Stomach (tissue), 9 donors: ENCODE data around the gene ACOT7. TPM values are rescaled to one million over a fixed set of nuclear protein-coding genes. Genes with fewer than 3 reads are reported as not detected.

Source experiments
- DNase-seq, 2 donors: peaks; one replicate each; pipeline versions ENCODE4 v3.0.0 to v3.0.0-alpha.2; 2013 to 2019
- H3K27ac ChIP-seq, 5 donors: fragments of 200-600 bp in 4 of 5; sonication (generic) in 4 of 5; one replicate each; pipeline ENCODE4 v1.5.1; 2013 to 2019; ENCODE audit warnings: mild to moderate bottlenecking in 1 of 5, moderate library complexity in 1 of 5
- H3K27me3 ChIP-seq, 3 donors: fragments of 200-600 bp; sonication (generic); one replicate each; pipeline ENCODE4 v1.5.1; 2017 to 2019; ENCODE audit warnings: mixed run types in 1 of 3
- H3K36me3 ChIP-seq, 4 donors: fragments of 200-600 bp; sonication (generic); 1 replicate in 3 of 4; 2 replicates in 1 of 4; pipeline ENCODE4 v1.5.1; 2016 to 2019
- H3K4me1 ChIP-seq, 4 donors: fragments of 200-600 bp; sonication (generic); one replicate each; pipeline ENCODE4 v1.5.1; 2016 to 2019
- H3K4me3 ChIP-seq, 4 donors: fragments of 200-600 bp; sonication (generic) in 3 of 4; one replicate each; pipeline ENCODE4 v1.5.1; 2016 to 2019; ENCODE audit warnings: mild to moderate bottlenecking in 1 of 4
- H3K9me3 ChIP-seq, 4 donors: fragments of 200-600 bp; sonication (generic); one replicate each; pipeline ENCODE4 v1.5.1; 2016 to 2019
- EP300 ChIP-seq: sonication (generic); formaldehyde crosslinking; IDR thresholded peaks from one replicate; pipeline ENCODE4 v1.6.1; 2017; ENCODE audit warnings: antibody characterized with exemption
- POLR2A ChIP-seq, 4 donors: fragments of 450-650 bp; IDR thresholded peaks; one replicate each; pipeline ENCODE4 v1.6.1; 2016; ENCODE audit warnings: antibody characterized with exemption in 4 of 4, control low read depth in 2 of 4, mild to moderate bottlenecking in 1 of 4, moderate library complexity in 1 of 4
- POLR2AphosphoS5 ChIP-seq, 3 donors: sonication (generic); formaldehyde crosslinking; IDR thresholded peaks; one replicate each; pipeline ENCODE4 v1.6.1; 2016; ENCODE audit warnings: antibody characterized with exemption in 3 of 3
- WGBS, 5 donors: extraction: QIAGEN DNeasy Blood & Tissue Kit in 3 of 5; methylation state at CpG; one replicate each; pipeline versions ENCODE4 v1.1.5 to v1.1.7; 2013 to 2018; 5-methylcytosine and 5-hydroxymethylcytosine counted together
- intact Hi-C: fragments of 100-400 bp; cut with DNase I; formaldehyde crosslinking; loops from one replicate; pipeline ENCODE4 v1.15.1; 2023; ENCODE audit warnings: low total_unique reads
- polyA plus RNA-seq, 3 donors: library from polyadenylated mRNA; stranded (reverse); fragments of 200-250 nt; gene quantifications; one replicate each; pipeline ENCODE4 v1.2.3, GENCODE V29; 2013
- total RNA-seq, 5 donors: library from RNA; depleted of rRNA; stranded (reverse); fragments of >200 nt; gene quantifications; one replicate each; pipeline versions ENCODE4 v1.1.0 to v1.2.3, GENCODE V29; 2014 to 2016
- TF ChIP-seq, protein P1 (sequence below), 7 experiments: fragments of 450-650 bp in 4 of 7; fragments of 200-600 bp in 3 of 7; sonication (generic) in 3 of 7; IDR thresholded peaks; one replicate each; pipeline ENCODE4 v1.5.1; 2016 to 2019; ENCODE audit warnings: antibody characterized with exemption in 7 of 7, control low read depth in 2 of 7, mild to moderate bottlenecking in 1 of 7
- donor health status: healthy with polysubstance abuse.
- donor health status: Bipolar disorder and iron deficiency.
- donor health status: healthy.

ACOT7 gene
- total and polyA plus RNA-seq, 8 donors: 9.4 to 69.8 (median 19.4) TPM; not detected in 1

DNA sequence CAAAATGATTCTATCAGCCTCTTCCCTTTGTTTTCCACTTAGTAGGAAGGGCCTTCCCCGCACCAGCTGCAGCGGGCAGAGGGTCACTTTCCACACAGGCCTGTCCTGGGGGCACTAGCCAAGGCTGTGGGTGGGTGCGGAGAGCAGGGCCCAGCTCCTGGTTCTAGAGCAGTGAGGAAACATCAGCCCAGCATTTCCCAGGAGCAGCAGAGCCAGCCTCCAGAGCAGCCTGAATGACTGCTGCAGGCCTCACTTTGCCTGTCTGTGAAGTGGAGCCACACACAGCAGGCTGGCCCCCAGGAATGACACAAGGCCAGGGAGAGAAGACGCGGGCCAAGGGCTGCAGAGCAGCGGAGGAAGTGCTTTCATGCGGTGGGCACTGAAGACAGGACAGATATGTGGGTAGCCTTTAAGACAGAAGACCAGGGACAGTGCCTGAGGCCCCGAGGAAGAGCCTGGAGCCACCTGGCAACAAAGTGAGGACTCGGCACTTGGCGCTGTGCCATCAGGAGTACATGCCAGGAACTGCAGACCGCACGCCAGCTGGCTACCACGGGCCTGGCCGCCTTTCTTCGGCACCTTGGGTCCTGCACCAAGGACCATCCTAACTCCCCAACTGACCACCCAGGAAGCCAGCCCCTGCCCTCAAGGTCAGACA is 42.0 kb downstream of the ACOT7 start:
- no peaks in the 10 kb centered on the region for H3K9me3 ChIP-seq
- H3K4me1 ChIP-seq: peaks cover 31 to 69% (median 57%) of the 10 kb centered on the region in 4 donors
- H3K27me3 ChIP-seq: no peaks in the 10 kb centered on the region
- H3K4me3 ChIP-seq: no peak overlapping the region
- DNase-seq: peak; percentile 30 to 73
- no peak overlapping the region for H3K27ac ChIP-seq
- WGBS, 5 donors: 55 to 85% (median 67%) methylated on average over 7 to 15 of the region's 15 CpGs
- H3K36me3 ChIP-seq: peaks cover 0 to 5% (median 0%) of the 10 kb centered on the region in 4 donors
- intact Hi-C loops: no loop called here
- TF ChIP-seq POLR2AphosphoS5 (IDR thresholded peaks at IDR 0.05) (no peak), POLR2A (IDR thresholded peaks at IDR 0.05) (no peak), EP300 (no peak)
- TF ChIP-seq, protein P1, sequence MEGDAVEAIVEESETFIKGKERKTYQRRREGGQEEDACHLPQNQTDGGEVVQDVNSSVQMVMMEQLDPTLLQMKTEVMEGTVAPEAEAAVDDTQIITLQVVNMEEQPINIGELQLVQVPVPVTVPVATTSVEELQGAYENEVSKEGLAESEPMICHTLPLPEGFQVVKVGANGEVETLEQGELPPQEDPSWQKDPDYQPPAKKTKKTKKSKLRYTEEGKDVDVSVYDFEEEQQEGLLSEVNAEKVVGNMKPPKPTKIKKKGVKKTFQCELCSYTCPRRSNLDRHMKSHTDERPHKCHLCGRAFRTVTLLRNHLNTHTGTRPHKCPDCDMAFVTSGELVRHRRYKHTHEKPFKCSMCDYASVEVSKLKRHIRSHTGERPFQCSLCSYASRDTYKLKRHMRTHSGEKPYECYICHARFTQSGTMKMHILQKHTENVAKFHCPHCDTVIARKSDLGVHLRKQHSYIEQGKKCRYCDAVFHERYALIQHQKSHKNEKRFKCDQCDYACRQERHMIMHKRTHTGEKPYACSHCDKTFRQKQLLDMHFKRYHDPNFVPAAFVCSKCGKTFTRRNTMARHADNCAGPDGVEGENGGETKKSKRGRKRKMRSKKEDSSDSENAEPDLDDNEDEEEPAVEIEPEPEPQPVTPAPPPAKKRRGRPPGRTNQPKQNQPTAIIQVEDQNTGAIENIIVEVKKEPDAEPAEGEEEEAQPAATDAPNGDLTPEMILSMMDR (IDR thresholded peaks at IDR 0.05): no peak

DNA sequence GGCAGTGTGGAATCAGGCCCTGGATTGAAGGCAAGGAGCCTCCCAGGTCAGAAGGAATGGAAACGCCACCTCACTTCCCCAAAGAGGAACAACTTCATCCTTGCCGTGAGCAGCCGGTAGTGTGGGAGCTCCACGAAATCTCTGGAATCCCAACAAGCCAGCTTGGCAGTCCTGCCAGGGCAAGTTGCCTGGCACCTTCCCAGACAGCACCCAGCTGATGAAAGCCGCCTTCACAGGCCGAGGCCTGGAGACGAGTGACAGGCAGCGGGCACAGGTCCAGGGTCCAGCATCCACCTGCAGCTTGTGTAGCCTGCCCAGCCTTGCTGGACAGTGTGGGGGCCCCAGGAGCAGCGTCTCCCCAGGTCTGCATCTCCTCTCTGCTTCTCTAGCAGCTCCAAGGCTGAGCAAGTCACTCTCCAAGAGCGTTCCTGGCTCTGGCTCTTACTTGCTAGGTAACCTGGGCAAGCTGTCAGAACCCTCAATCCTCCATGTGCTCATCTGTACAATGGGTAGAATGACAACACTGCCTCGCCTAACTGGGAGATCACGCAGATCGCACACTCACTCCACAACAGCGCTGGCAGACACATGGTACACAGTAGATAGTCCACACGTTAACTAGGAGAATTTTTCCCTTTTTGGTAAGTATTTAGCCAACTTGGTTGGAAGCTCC is 43.0 kb downstream of the ACOT7 start:
- peak overlapping the region in 2 of 5 donors; percentile 8 to 26 for H3K27ac ChIP-seq
- peaks cover 31 to 69% (median 57%) of the 10 kb centered on the region in 4 donors for H3K4me1 ChIP-seq
- peaks cover 0 to 5% (median 0%) of the 10 kb centered on the region in 4 donors for H3K36me3 ChIP-seq
- H3K9me3 ChIP-seq: no peaks in the 10 kb centered on the region
- intact Hi-C loops: no loop called here
- peak; percentile 69 to 93 for DNase-seq
- TF ChIP-seq POLR2AphosphoS5 (IDR thresholded peaks at IDR 0.05) (peak in 1 of 3 donors; percentile 40), EP300 (no peak)
- no peaks in the 10 kb centered on the region for H3K27me3 ChIP-seq
- 51 to 74% (median 60%) methylated on average over 11 to 15 of the region's 15 CpGs for WGBS, 5 donors
- H3K4me3 ChIP-seq: no peak overlapping the region

DNA sequence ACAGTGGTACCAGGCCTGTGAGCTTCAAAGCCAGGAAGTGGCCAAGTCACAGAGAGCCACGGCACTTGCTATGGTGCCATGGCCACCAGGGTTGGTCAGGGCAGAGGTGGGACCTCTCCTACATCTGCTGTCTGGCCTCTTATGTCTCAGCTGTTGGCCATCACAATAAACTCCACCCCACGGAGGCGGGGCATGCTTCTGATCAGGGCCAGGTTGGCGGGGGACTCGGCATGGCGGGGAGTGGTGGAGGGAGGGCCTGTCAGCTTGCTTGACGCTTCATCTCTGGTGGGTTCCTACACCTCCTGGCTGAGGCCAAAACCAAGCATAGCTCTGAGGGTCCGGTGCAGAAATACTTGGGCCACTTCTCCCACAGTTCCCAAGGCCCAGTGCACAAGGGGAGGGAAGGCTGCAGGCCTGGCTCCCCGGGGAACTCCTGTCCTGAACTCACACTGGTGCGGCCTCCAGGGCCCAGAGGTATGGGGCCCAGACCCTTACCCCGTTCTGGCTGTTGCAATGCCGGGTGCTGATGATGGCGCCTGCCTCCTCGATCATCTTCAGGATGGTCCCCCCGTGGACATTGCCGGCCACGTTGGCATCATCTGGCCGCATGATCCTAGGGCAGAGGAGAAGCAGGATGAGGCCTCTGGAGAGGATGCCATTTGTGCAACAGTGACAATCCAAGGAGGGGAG is 44.2 kb downstream of the ACOT7 start:
- peak overlapping the region in 3 of 5 donors; percentile 28 to 33 (median 32) for H3K27ac ChIP-seq
- peak in 1 of 2 donors; percentile 9 for DNase-seq
- no peaks in the 10 kb centered on the region for H3K9me3 ChIP-seq
- intact Hi-C loops: loop anchor here (5.0 kb wide), 1 partner anchor 58 kb away; no protein-coding TSS in a partner anchor
- peaks cover 27 to 63% (median 52%) of the 10 kb centered on the region in 4 donors for H3K4me1 ChIP-seq
- TF ChIP-seq, protein P1 (IDR thresholded peaks at IDR 0.05): no peak
- TF ChIP-seq EP300 (no peak), POLR2A (IDR thresholded peaks at IDR 0.05) (no peak), POLR2AphosphoS5 (IDR thresholded peaks at IDR 0.05) (no peak)
- 83 to 95% (median 93%) methylated on average over 7 to 18 of the region's 18 CpGs for WGBS, 5 donors
- H3K36me3 ChIP-seq: peaks cover 0 to 5% (median 0%) of the 10 kb centered on the region in 4 donors
- no peaks in the 10 kb centered on the region for H3K27me3 ChIP-seq
- no peak overlapping the region for H3K4me3 ChIP-seq

DNA sequence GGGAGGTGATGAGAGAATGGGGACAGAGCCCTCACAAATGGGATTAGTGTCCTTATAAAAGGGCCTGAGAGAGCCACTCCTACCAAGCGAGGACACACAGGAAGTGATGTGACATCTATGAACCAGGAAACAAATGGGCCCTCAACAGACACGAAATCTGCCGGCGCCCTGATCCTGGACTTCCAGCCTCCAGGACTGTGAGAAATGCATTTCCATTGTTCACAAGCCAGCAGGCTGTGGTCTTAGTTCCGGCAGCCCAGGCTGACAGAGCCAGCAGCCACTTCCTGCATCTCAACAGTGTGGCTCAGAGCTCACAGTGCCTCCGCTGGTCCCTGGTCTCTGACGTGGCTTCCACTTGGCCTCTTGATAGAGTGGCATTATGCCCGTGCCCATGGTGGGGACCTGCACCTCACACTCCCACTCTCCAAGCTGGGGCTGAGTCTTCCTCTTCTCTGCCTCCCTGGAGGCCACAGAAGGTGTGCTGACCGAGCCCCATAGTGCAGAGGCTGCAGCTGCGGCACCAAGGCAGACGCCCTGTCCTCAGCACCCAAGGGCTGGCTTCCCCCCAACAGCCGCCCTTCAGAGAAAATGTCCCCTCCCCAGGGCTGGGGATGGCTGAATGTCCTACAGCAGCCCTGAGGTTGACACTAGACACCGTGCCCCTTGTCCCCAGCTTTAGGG is 44.9 kb downstream of the ACOT7 start:
- H3K36me3 ChIP-seq: peaks cover 0 to 5% (median 0%) of the 10 kb centered on the region in 4 donors
- H3K9me3 ChIP-seq: no peaks in the 10 kb centered on the region
- H3K27ac ChIP-seq: peak overlapping the region in 4 of 5 donors; percentile 0 to 33 (median 30)
- DNase-seq: peak; percentile 41 to 65
- peaks cover 19 to 63% (median 47%) of the 10 kb centered on the region in 4 donors for H3K4me1 ChIP-seq
- TF ChIP-seq, protein P1 (IDR thresholded peaks at IDR 0.05): no peak
- intact Hi-C loops: loop anchor here (5.0 kb wide), 1 partner anchor 59 kb away; no protein-coding TSS in a partner anchor
- H3K4me3 ChIP-seq: no peak overlapping the region
- H3K27me3 ChIP-seq: no peaks in the 10 kb centered on the region
- 44 to 76% (median 70%) methylated on average over 9 to 13 of the region's 13 CpGs for WGBS, 5 donors
